Measurements from ENCODE around the gene ELOVL7. TPM values are rescaled to one million over a fixed set of nuclear protein-coding genes. Genes with fewer than 3 reads are reported as not detected.

The ELOVL7 gene
- total RNA-seq, 1 donor from 2014 or later, result 10.3 TPM

GRCh38 chr5:60830581-60831127 lies 13.4 kb downstream of the ELOVL7 start:
- no peak overlapping the region for H3K4me3 Mint-ChIP-seq
- no peak overlapping the region for H3K27ac Mint-ChIP-seq
- no peak for DNase-seq (ENCODE audit: extremely low spot score, unreplicated experiment)
- no peaks in the 10 kb centered on the region for H3K27me3 Mint-ChIP-seq
- no peaks in the 10 kb centered on the region for H3K36me3 Mint-ChIP-seq
- no peaks in the 10 kb centered on the region for H3K4me1 Mint-ChIP-seq (ENCODE audit: unreplicated experiment)
- no peak for TF ChIP-seq CTCF (conservative IDR thresholded peaks at IDR 0.05)
- no peaks in the 10 kb centered on the region for H3K9me3 Mint-ChIP-seq

- H3K4me1 Mint-ChIP-seq (ENCODE audit: unreplicated experiment), result no peaks in the 10 kb centered on the region
- H3K27ac Mint-ChIP-seq, result no peak overlapping the region
- no peak for TF ChIP-seq CTCF (conservative IDR thresholded peaks at IDR 0.05)
Observed at GRCh38 chr5:60829490-60830266, 14.4 kb downstream of the ELOVL7 start.

DNA sequence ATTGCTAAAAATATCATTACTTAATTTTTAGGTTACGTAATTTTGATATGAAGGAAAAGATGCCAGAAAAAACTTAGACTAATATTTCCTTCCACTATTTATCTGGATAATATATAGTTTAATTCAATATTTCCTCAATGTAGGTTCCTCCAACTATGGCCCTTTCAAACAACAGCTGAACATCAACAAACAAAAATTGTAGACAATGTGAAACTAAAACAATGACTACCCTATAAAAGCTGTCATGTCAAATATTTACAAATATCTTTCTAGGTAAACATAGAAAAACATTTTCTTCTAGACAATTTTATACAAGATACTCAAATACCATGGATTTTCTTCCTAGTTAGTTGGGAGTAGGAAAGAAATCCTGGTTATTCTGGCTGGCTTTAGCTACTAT lies 16.9 kb downstream of the ELOVL7 start:
- TF ChIP-seq CTCF (conservative IDR thresholded peaks at IDR 0.05), result no peak
- Mint-ChIP-seq H3K4me1 (ENCODE audit: unreplicated experiment) (no peaks in the 10 kb centered on the region), H3K27ac (no peak overlapping the region), H3K27me3 (no peaks in the 10 kb centered on the region), H3K36me3 (no peaks in the 10 kb centered on the region), H3K9me3 (no peaks in the 10 kb centered on the region), H3K4me3 (no peak overlapping the region)
- no peak for DNase-seq (ENCODE audit: extremely low spot score, unreplicated experiment)

More at GRCh38 chr5:60829490-60830266, 14.4 kb downstream of the ELOVL7 start:
- no peak for DNase-seq (ENCODE audit: extremely low spot score, unreplicated experiment)
- H3K4me3 Mint-ChIP-seq, result no peak overlapping the region
- H3K36me3 Mint-ChIP-seq, result no peaks in the 10 kb centered on the region
- no peaks in the 10 kb centered on the region for H3K9me3 Mint-ChIP-seq
- no peaks in the 10 kb centered on the region for H3K27me3 Mint-ChIP-seq

- H3K4me1 Mint-ChIP-seq (ENCODE audit: unreplicated experiment), result no peaks in the 10 kb centered on the region
- no peak overlapping the region for H3K27ac Mint-ChIP-seq
- no peaks in the 10 kb centered on the region for H3K36me3 Mint-ChIP-seq
- H3K9me3 Mint-ChIP-seq, result no peaks in the 10 kb centered on the region
- no peak for DNase-seq (ENCODE audit: extremely low spot score, unreplicated experiment)
- H3K27me3 Mint-ChIP-seq, result no peaks in the 10 kb centered on the region
- no peak overlapping the region for H3K4me3 Mint-ChIP-seq
- no peak for TF ChIP-seq CTCF (conservative IDR thresholded peaks at IDR 0.05)
Observed at GRCh38 chr5:60826653-60827052, 17.4 kb downstream of the ELOVL7 start.

- no peak for DNase-seq (ENCODE audit: extremely low spot score, unreplicated experiment)
- Mint-ChIP-seq H3K4me1 (ENCODE audit: unreplicated experiment) (no peaks in the 10 kb centered on the region), H3K27me3 (no peaks in the 10 kb centered on the region), H3K27ac (no peak overlapping the region), H3K9me3 (no peaks in the 10 kb centered on the region), H3K36me3 (peaks cover 4% of the 10 kb centered on the region), H3K4me3 (no peak overlapping the region)
- no peak for TF ChIP-seq CTCF (conservative IDR thresholded peaks at IDR 0.05)
Observed at GRCh38 chr5:60823574-60823973, 20.5 kb downstream of the ELOVL7 start.

Measured in type B pancreatic cell (in vitro differentiated cells).